Activated naive CD8-positive, alpha-beta T cell treated with anti-CD3 and anti-CD28 coated beads for 36 hours (primary cell): ENCODE results near the gene PARK7. TPM values are rescaled to one million over a fixed set of nuclear protein-coding genes. Genes with fewer than 3 reads are reported as not detected.
"Not testable (repeated sequence)": the region's sequence is repeated elsewhere in the genome, so short reads cannot be mapped to it uniquely, and the experiment has no call there.

Experiments used
- DNase-seq: peaks from one replicate; pipeline ENCODE4 v3.0.0; 2021
- H3K27ac Mint-ChIP-seq: one replicate; pipeline ENCODE4 v1.8.0; 2022; ENCODE audit warnings: mild to moderate bottlenecking, moderate library complexity, mixed read lengths
- H3K27me3 Mint-ChIP-seq: one replicate; pipeline ENCODE4 v1.8.0; 2022; ENCODE audit warnings: mild to moderate bottlenecking, mixed read lengths
- H3K36me3 Mint-ChIP-seq: one replicate; pipeline ENCODE4 v1.8.0; 2021; ENCODE audit warnings: mild to moderate bottlenecking, mixed read lengths
- H3K4me1 Mint-ChIP-seq: one replicate; pipeline ENCODE4 v1.8.0; 2021; ENCODE audit warnings: mixed read lengths
- H3K4me3 Mint-ChIP-seq: one replicate; pipeline ENCODE4 v1.8.0; 2022; ENCODE audit warnings: mild to moderate bottlenecking, moderate library complexity, mixed read lengths
- H3K9me3 Mint-ChIP-seq: one replicate; pipeline ENCODE4 v1.8.0; 2022; ENCODE audit warnings: mixed read lengths
- total RNA-seq, 2 experiments: library from RNA; stranded (reverse); gene quantifications; one replicate each; pipeline ENCODE4 v1.2.3, GENCODE V29; 2021

Gene PARK7
- total RNA-seq, 2 experiments from 2014 or later: 565 to 569 TPM

DNA sequence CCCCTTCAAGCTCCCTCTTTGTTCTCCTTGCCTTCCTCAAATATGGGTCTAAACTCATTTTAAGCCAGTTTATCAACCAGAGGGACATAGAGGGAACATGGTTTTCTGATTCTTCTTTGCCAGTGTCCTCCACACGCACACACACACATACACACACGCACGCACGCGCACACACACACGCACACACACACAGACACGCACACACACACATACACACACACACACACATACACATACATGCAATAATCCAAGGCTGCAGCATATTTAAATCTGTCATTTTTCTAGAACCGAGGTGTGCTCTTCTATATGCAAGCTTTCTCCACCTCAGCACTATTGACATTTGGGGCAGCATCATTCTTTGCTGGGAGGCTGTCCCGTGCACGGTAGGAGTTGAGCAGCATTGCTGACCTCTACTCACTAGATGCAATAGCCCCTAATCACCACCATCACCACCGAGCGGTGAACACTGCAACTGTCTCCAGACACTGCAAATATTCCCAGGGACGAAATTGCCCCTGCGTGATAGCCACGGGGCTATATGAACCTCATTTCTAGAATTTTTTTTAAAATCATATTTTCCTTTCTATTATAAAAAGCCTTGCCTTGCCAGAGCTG is 28.9 kb upstream of the PARK7 start:
- no peaks in the 10 kb centered on the region for H3K27me3 Mint-ChIP-seq
- H3K9me3 Mint-ChIP-seq: no peaks in the 10 kb centered on the region
- H3K4me3 Mint-ChIP-seq: peak overlapping the region; percentile 16
- H3K4me1 Mint-ChIP-seq: peaks cover 70% of the 10 kb centered on the region
- peaks cover 91% of the 10 kb centered on the region for H3K36me3 Mint-ChIP-seq
- peak overlapping the region; percentile 89 for H3K27ac Mint-ChIP-seq
- no peak for DNase-seq

DNA sequence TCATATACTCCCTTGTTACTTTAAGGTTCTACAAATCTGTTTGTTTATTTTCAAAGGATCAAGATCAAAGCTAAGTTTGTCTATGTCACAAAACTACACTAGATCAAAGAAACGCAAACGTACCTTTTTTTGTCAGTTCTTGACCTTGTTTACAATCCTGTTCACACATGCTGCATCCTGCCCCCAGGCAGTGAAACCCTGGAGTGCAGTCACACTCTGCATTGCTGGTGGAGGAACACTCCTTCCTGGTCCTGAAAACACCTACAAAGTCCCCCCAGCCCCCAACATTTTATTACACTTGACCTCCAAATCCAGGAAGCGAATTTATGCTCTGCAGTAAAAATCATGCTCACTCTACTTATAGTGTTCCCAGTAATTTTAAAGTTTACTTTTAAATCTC is 23.4 kb upstream of the PARK7 start:
- peak overlapping the region; percentile 58 for H3K27ac Mint-ChIP-seq
- no peaks in the 10 kb centered on the region for H3K27me3 Mint-ChIP-seq
- DNase-seq: no peak
- peak overlapping the region; percentile 93 for H3K4me3 Mint-ChIP-seq
- no peaks in the 10 kb centered on the region for H3K9me3 Mint-ChIP-seq
- peaks cover 62% of the 10 kb centered on the region for H3K4me1 Mint-ChIP-seq
- peaks cover 71% of the 10 kb centered on the region for H3K36me3 Mint-ChIP-seq

DNA sequence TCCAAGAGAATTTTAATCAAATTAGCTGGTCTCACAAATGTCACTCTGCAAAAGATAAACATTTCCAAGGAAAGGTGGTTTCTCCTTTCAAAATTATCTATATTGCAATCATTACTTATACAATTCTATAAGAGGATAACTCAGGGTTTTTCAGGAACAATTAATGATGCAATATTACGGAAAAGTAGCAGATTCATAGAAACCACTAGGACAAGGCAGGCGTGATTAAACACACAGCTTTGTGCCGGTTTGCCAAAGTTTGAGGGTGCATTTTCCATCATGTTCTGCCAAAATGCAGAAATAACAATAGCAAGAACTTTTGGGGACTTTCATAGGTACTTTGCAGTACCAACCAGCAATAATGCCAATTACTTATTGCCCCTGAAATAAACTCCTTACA is 21.5 kb upstream of the PARK7 start:
- Mint-ChIP-seq H3K27ac (peak overlapping the region; percentile 90), H3K36me3 (peaks cover 52% of the 10 kb centered on the region), H3K4me1 (peaks cover 57% of the 10 kb centered on the region), H3K4me3 (peak overlapping the region; percentile 93), H3K9me3 (no peaks in the 10 kb centered on the region), H3K27me3 (no peaks in the 10 kb centered on the region)
- no peak for DNase-seq

DNA sequence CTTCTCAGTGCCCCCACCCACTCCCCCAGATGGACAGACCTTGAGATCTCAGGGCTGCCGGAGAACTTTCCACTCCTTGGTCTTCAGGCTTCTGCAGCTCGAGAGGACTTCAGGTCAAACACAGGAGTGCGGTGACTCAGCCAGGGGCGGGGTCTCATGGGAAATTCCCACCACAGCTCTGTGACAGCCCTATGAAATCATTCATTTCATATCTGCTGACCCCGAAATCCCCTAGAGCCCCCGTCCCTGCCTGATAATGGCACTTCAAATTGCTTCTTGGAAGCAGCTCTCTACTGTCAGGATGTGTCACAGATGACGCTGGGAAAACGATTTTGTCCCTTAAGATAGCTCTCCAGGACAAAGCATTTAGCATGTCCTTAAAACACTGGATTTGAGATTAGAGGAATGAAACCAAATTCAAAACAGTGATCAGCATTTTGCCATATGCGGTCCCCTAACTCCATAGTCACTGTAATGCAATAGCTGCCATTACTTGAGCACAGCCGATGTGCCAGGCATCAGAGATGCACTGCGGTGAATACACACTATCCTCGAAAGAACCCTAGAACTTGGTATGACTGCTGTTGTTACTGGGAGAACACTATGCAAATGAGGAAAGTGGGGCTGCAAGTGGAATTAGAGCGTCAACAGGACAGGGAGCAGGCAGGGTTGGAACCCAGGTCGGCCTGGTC is 20.6 kb upstream of the PARK7 start, which contains the start of gene TNFRSF9:
Gene TNFRSF9, minus strand, starts transcription at position 95 of the 692 bp plus-strand sequence. CDS start 845 bp downstream, outside the sequence.
- Mint-ChIP-seq H3K27ac (peak within 1 kb of the TSS; percentile 90), H3K36me3 (peaks cover 44% of the 10 kb centered on the region), H3K9me3 (no peaks in the 10 kb centered on the region), H3K27me3 (no peaks in the 10 kb centered on the region), H3K4me3 (peak within 1 kb of the TSS; percentile 93), H3K4me1 (peaks cover 50% of the 10 kb centered on the region)
- DNase-seq: peak; percentile 86

DNA sequence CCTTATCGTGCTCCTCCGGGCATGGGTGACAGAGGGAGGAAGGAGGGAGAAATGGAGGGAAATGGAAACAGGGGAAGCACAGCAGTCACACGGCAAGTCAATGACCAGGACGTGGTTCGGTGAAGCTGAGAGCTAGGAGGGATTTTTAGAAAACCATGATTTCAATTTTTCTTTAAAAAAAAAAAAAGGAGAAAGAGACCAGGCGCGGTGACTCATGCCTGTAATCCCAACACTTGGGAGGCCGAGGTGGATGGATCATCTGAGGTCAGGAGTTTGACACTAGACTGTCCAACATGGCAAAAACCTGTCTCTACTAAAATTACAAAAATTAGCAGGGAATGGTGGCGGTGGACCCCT is 20.1 kb upstream of the PARK7 start:
- Mint-ChIP-seq H3K36me3 (peaks cover 39% of the 10 kb centered on the region), H3K4me1 (peaks cover 49% of the 10 kb centered on the region), H3K9me3 (no peaks in the 10 kb centered on the region), H3K27me3 (no peaks in the 10 kb centered on the region), H3K4me3 (peak overlapping the region; percentile 93), H3K27ac (peak overlapping the region; percentile 90)
- DNase-seq: no peak

DNA sequence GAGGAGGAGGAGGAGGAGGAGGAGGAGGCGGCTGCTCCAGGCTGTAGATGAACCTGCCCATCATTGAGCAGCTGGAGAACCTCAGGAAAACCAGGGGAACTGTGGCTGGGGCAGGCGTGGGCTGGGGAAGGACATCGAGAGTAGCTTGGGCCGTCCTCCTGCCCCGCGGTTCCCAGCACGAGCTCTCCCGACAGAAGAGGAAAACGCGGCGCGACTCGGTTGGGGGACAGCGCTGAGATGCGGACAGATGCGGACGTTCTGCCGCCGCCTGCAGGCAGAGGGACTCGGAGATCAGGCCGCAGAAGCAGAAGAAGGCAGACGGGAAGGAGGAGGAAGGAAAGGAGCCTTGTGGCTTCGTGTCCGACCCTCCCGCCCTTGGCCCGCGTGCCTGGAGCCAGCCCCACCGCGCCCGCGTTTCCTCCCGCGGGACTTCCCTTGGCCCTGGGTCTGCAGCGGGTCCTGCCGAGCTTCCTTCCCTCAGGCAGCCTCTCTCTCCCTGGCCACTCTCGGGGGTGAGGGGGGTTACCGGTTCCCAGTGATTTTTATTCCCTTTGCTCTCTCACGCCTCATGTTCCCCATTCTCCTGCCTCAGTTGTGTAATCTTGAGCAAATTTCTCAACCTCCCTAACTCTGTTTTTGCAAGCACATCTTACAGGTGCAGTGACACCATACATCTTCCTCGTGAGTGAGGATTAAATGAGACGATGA is 19.1 kb upstream of the PARK7 start:
- H3K9me3 Mint-ChIP-seq: no peaks in the 10 kb centered on the region
- peak; percentile 36 for DNase-seq
- H3K27me3 Mint-ChIP-seq: no peaks in the 10 kb centered on the region
- peak overlapping the region; percentile 93 for H3K4me3 Mint-ChIP-seq
- H3K4me1 Mint-ChIP-seq: peaks cover 46% of the 10 kb centered on the region
- H3K36me3 Mint-ChIP-seq: peaks cover 30% of the 10 kb centered on the region
- peak overlapping the region; percentile 90 for H3K27ac Mint-ChIP-seq

DNA sequence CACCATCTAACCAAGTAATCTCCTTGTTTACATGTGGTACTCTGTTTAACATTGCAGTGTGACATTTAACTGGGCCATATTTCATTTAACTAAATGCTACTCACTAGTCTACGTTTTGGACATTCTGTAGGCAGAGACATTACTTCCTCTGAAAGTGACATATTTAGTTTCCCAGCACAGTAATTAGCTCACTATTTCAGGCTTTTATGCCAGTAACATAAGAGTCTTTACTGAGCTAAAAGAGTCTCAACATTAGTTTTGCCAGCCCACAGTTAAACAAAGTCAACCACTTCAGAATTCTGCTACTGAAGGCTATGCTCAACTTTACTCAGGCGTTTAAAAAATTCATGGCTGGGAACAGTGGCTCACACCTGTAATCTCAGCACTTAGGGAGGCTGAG is 18.3 kb upstream of the PARK7 start:
- H3K4me1 Mint-ChIP-seq: peaks cover 39% of the 10 kb centered on the region
- peaks cover 23% of the 10 kb centered on the region for H3K36me3 Mint-ChIP-seq
- no peaks in the 10 kb centered on the region for H3K27me3 Mint-ChIP-seq
- no peaks in the 10 kb centered on the region for H3K9me3 Mint-ChIP-seq
- no peak overlapping the region for H3K4me3 Mint-ChIP-seq
- H3K27ac Mint-ChIP-seq: peak overlapping the region; percentile 18
- DNase-seq: no peak

DNA sequence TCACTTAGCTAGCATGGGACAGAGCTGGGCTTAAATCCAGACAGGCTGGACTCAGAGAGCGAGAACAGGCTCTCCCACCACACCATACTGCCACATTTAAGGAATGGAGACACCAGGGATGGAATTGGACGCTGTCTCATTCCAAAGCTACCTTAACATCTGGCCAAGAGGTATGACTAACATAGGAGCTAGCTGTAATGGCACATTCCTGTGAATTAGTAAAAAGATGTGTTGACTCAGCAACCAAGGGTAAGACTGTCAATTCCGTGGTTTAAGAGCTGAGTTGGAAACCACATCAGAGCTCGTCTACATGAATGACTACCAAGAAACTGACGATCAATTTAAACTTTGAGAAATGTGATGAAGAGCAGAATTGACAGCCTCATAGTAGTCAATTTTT is 12.6 kb upstream of the PARK7 start:
- peak overlapping the region; percentile 80 for H3K27ac Mint-ChIP-seq
- H3K4me1 Mint-ChIP-seq: peaks cover 40% of the 10 kb centered on the region
- no peaks in the 10 kb centered on the region for H3K9me3 Mint-ChIP-seq
- no peaks in the 10 kb centered on the region for H3K36me3 Mint-ChIP-seq
- H3K27me3 Mint-ChIP-seq: no peaks in the 10 kb centered on the region
- H3K4me3 Mint-ChIP-seq: peak overlapping the region; percentile 41
- DNase-seq: peak; percentile 26

DNA sequence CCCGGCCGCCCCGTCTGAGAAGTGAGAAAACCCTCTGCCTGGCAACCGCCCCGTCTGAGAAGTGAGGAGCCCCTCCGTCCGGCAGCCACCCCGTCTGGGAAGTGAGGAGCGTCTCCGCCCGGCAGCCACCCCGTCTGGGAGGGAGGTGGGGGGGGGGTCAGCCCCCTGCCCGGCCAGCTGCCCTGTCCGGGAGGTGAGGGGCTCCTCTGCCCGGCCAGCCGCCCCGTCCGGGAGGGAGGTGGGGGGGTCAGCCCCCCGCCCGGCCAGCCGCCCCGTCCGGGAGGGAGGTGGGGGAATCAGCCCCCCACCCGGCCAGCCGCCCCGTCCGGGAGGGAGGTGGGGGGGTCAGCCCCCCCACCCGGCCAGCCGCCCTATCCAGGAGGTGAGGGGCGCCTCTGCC is 8.7 kb upstream of the PARK7 start:
- not testable (repeated sequence) for H3K9me3 Mint-ChIP-seq, H3K27me3 Mint-ChIP-seq, H3K27ac Mint-ChIP-seq, H3K4me3 Mint-ChIP-seq, DNase-seq, H3K36me3 Mint-ChIP-seq
- peaks cover 56% of the 10 kb centered on the region for H3K4me1 Mint-ChIP-seq

DNA sequence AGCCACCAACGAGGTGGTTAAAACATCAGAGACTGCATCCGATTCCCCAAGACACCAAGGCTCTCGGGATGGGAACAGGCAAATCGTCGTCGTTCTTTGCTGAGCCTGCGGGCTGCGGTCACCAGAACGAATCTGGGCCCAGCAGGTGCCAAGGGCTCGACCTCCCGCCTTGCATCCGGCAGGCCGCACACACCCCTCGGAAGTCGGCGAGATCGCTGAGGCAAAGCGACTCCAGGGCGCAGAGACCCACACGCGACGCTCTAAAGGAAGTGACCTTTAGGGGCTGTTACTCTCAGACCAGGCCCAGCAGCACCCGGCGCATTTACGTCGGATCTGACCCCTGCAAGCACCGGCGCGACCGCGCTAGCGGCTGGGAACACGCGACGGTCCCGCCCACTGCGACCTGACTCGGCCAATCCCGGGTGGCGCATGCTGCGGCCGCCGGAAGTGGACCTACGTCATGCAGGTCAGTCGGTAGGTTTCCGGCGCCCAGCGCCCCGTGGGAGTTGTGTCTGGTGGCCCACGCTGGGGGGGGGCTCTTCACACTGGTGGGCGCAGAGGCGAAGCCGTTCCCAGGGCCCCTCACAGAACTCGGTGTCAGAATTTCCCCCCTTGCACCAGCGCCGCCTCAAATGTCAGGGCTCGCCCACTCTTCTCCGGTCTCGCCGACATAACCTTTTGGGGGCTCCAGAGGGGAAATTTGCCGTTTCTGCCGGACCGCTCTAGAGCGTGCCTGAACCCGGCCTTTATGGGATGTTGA is 7.5 kb upstream of the PARK7 start:
- peak; percentile 93 for DNase-seq
- H3K27ac Mint-ChIP-seq: peak overlapping the region; percentile 96
- H3K36me3 Mint-ChIP-seq: peaks cover 5% of the 10 kb centered on the region
- H3K9me3 Mint-ChIP-seq: peaks cover 2% of the 10 kb centered on the region
- peaks cover 49% of the 10 kb centered on the region for H3K4me1 Mint-ChIP-seq
- peak overlapping the region; percentile 86 for H3K4me3 Mint-ChIP-seq
- H3K27me3 Mint-ChIP-seq: no peaks in the 10 kb centered on the region

DNA sequence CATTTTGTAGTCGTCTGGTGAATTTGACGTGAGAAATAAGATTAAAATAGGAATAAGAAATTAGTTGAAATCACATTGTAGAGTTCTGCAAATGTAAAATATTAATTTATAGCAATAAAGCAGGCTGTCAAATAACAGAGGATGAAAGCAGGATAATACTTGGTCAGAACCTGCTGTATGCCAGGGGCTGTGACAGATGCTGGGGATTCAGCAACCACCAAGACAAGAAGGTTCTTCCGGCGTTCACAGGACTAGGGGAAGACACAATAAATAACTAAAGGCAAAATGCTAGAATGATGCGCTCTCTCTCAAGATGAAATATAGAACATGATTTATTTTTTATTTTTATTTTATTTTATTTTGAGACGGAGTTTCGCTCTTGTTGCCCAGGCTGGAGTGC is 6.8 kb upstream of the PARK7 start:
- peaks cover 2% of the 10 kb centered on the region for H3K9me3 Mint-ChIP-seq
- peaks cover 7% of the 10 kb centered on the region for H3K36me3 Mint-ChIP-seq
- H3K4me3 Mint-ChIP-seq: peak overlapping the region; percentile 86
- peaks cover 44% of the 10 kb centered on the region for H3K4me1 Mint-ChIP-seq
- DNase-seq: no peak
- no peaks in the 10 kb centered on the region for H3K27me3 Mint-ChIP-seq
- peak overlapping the region; percentile 96 for H3K27ac Mint-ChIP-seq

DNA sequence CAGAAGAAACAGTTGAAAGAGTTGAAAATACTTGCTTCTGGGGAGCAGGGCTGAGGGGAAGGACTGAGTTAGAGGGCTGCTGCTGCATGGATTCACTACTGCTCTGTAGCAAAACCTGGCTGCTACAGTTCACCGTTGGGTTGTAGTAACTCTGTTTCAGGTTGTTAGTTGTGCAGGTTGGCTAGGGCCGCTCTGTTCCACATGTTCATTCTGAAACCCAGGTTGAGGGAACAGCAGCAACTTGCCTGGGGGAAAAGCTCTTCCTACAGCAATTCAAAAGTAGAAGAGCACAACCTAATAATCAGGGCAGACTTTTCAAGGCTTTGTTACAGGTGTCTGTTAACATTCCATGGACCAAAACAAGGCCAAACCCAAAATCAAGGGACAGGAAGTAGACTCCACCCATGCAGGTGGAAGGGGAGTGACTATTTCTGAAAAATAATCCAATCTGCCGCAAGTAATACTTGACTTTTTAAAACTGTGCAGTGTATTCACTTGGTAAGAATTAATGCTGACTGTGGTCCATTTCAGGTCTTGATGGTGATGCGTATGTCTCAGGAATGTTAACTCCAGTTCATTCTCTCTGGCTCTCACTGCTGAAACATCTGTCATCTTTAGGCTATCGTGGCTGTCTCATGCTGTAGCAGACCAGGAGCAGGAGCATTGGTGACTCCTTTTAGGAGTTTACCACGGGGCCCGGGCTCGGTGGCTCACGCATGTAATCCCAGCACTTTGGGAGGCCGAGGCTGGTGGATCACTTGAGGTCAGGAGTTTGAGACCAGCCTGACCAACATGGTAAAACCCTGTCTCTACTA is 5.1 kb upstream of the PARK7 start:
- H3K36me3 Mint-ChIP-seq: peaks cover 7% of the 10 kb centered on the region
- H3K9me3 Mint-ChIP-seq: peaks cover 2% of the 10 kb centered on the region
- peaks cover 40% of the 10 kb centered on the region for H3K4me1 Mint-ChIP-seq
- no peak for DNase-seq
- H3K4me3 Mint-ChIP-seq: peak overlapping the region; percentile 72
- no peaks in the 10 kb centered on the region for H3K27me3 Mint-ChIP-seq
- H3K27ac Mint-ChIP-seq: peak overlapping the region; percentile 96

DNA sequence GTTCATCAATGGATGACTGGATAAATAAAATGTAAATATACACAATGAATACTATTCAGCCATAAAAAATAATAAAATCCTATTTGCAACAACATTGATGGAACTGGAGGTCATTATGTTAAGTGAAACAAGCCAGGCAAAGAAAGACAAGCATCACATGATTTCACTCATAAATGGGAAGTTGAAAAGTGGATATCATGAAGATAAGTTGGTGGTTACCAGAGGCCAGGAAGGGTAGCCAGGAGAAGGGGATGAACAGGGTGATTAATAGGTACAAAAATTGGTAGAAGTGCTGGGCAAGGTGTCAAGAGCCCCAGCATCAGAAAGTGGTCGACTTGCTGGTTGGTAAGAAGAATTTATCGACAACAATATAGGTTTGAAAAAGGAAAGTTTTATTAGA is 1.3 kb upstream of the PARK7 start:
- peaks cover 51% of the 10 kb centered on the region for H3K4me1 Mint-ChIP-seq
- no peaks in the 10 kb centered on the region for H3K27me3 Mint-ChIP-seq
- peaks cover 2% of the 10 kb centered on the region for H3K9me3 Mint-ChIP-seq
- H3K27ac Mint-ChIP-seq: peak overlapping the region; percentile 97
- peaks cover 41% of the 10 kb centered on the region for H3K36me3 Mint-ChIP-seq
- no peak for DNase-seq
- peak overlapping the region; percentile 98 for H3K4me3 Mint-ChIP-seq

DNA sequence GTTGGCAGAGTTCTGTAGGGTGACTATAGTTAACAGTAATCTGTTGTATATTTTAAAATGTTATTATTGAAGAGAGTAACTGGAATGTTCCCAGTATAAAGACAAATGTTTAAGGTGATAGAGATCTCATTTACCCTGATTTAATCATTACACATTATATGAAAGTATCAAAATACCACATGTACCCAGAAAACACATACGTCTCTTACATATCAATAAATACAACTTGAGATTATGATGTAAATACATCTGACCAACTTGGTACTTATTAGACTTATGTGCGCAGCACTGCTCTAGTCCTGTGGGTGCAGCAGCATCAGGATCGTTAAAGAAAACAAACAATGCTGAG is 670 bp upstream of the PARK7 start:
- DNase-seq: no peak
- Mint-ChIP-seq H3K4me3 (peak overlapping the region; percentile 98), H3K36me3 (peaks cover 42% of the 10 kb centered on the region), H3K4me1 (peaks cover 50% of the 10 kb centered on the region), H3K27me3 (no peaks in the 10 kb centered on the region), H3K27ac (peak overlapping the region; percentile 97), H3K9me3 (no peaks in the 10 kb centered on the region)
